Measurements from ENCODE around the gene SH3TC1.

The SH3TC1 gene

GRCh38 chr4:8217246-8217511, 18.1 kb downstream of the SH3TC1 start:
- no peak for DNase-seq

- no peak for DNase-seq
Measured at GRCh38 chr4:8217871-8218270, 18.8 kb downstream of the SH3TC1 start.

- DNase-seq, result no peak
Measured at GRCh38 chr4:8218371-8219031, 19.4 kb downstream of the SH3TC1 start.

- DNase-seq, result no peak
Measured at GRCh38 chr4:8219236-8219635, 20.1 kb downstream of the SH3TC1 start.

GRCh38 chr4:8220661-8221450, 21.8 kb downstream of the SH3TC1 start:
- no peak for DNase-seq

- DNase-seq, result no peak
Measured at GRCh38 chr4:8221476-8221875, 22.4 kb downstream of the SH3TC1 start.

- no peak for DNase-seq
Measured at GRCh38 chr4:8221985-8222384, 22.9 kb downstream of the SH3TC1 start.

- no peak for DNase-seq
Measured at GRCh38 chr4:8222609-8223388, 23.7 kb downstream of the SH3TC1 start.

GRCh38 chr4:8224267-8224974, 25.3 kb downstream of the SH3TC1 start:
- no peak for DNase-seq

- no peak for DNase-seq
Measured at GRCh38 chr4:8224975-8225625, 26.0 kb downstream of the SH3TC1 start.

GRCh38 chr4:8225706-8226443, 26.8 kb downstream of the SH3TC1 start:
- DNase-seq, result no peak

- no peak for DNase-seq
Measured at GRCh38 chr4:8227201-8227770, 28.2 kb downstream of the SH3TC1 start.

- DNase-seq, result no peak
Measured at GRCh38 chr4:8227771-8228318, 28.8 kb downstream of the SH3TC1 start.

- peak; percentile 14 to 45 (median 36) for DNase-seq
Measured at GRCh38 chr4:8228319-8229250, 29.5 kb downstream of the SH3TC1 start.

GRCh38 chr4:8229331-8229975, 30.4 kb downstream of the SH3TC1 start:
- DNase-seq, result no peak

- no peak for DNase-seq
Measured at GRCh38 chr4:8230033-8230432, 30.9 kb downstream of the SH3TC1 start.

- DNase-seq, result no peak
Measured at GRCh38 chr4:8230891-8231290, 31.8 kb downstream of the SH3TC1 start.

GRCh38 chr4:8231551-8232049, 32.5 kb downstream of the SH3TC1 start:
- no peak for DNase-seq

- no peak for DNase-seq
Measured at GRCh38 chr4:8232748-8233147, 33.7 kb downstream of the SH3TC1 start.

Measured in activated naive CD4-positive, alpha-beta T cell (primary cell).